ENCODE results near the gene C2orf92.

DNA sequence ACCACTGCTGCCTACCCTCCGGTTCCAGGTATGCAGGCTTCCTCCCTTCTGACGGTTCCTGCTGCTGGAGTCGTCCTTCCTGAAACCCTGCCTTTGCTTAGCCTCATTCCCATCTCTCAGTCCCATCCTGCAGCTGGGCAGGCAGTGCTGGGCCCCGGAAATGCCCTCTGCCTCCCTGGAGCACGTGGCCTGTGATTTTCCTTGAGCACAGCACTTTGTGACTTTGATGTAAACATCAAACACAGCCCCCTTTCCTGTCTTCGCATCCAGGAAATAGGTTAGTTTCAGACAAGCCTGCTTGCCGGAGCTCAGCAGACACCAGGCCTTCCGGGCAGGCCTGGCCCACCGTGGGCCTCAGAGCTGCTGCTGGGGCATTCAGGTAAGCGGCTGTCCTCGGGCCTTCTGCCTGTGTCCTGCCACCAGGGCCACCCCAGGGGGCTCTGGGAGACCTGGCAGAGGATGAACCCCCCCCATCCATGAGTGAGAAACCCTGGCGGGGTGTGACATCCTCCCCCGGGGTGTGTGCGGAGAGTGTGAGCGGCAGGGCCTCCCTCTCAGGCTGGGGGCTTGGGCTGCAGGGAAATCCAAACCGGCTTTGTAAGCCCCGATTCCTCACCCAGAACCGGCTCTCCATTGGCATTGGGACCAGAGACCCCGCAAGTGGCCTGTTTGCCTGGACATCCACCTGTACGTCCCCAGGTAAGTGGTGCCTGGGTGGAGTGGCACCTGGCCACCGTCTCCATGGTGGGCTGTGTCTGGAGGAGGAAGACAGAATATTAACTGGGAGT lies 44.0 kb downstream of the C2orf92 start, which contains the start of gene ZAP70:
- TF ChIP-seq, protein P1, sequence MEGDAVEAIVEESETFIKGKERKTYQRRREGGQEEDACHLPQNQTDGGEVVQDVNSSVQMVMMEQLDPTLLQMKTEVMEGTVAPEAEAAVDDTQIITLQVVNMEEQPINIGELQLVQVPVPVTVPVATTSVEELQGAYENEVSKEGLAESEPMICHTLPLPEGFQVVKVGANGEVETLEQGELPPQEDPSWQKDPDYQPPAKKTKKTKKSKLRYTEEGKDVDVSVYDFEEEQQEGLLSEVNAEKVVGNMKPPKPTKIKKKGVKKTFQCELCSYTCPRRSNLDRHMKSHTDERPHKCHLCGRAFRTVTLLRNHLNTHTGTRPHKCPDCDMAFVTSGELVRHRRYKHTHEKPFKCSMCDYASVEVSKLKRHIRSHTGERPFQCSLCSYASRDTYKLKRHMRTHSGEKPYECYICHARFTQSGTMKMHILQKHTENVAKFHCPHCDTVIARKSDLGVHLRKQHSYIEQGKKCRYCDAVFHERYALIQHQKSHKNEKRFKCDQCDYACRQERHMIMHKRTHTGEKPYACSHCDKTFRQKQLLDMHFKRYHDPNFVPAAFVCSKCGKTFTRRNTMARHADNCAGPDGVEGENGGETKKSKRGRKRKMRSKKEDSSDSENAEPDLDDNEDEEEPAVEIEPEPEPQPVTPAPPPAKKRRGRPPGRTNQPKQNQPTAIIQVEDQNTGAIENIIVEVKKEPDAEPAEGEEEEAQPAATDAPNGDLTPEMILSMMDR (IDR thresholded peaks at IDR 0.05), result no peak
- no peak for TF ChIP-seq EZH2 (IDR thresholded peaks at IDR 0.05)

Data from neural progenitor cell (in vitro differentiated cells).